ENCODE measurements around the gene ACTR2.

DNA sequence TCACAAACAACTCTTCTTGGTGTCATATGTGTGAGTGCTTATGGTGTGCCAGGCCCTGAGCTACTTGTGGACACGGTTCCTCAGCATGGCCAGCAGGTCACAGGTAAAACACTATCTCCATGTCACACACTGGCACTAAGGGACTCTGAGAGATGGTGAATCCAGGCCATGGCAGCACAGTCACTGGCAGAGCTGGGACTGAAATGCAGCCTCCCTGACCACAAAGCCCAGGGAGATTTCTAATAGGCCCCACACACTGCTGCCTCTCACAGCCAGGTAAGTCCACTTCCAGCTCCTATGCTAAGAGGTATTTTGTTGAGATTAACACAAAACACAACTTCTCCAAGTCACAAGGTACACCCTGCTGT is 92.0 kb downstream of the ACTR2 start:
- TF ChIP-seq CTCF (conservative IDR thresholded peaks at IDR 0.05; ENCODE audit: low read depth, low read length) (no peak), EZH2 (IDR thresholded peaks at IDR 0.05; ENCODE audit: borderline replicate concordance, low read depth, low read length, poor library complexity, severe bottlenecking) (no peak)
